HepG2 (cell line): Measurements from ENCODE around the gene THAP2. TPM values are rescaled to one million over a fixed set of nuclear protein-coding genes. Genes with fewer than 3 reads are reported as not detected.

Source experiments
- ELF3 ChIP-seq: IDR thresholded peaks from 2 replicates; pipeline ENCODE4 v1.6.1; 2016; ENCODE audit warnings: missing genetic modification reagents, missing compliant biosample characterization
- EZH2 ChIP-seq: conservative IDR thresholded peaks from 2 replicates; pipeline ENCODE4 v1.6.1; 2012; ENCODE audit warnings: mild to moderate bottlenecking, low read depth, low read length, moderate library complexity
- FOXM1 ChIP-seq: sonication (generic); formaldehyde crosslinking; IDR thresholded peaks from 2 replicates; pipeline ENCODE4 v1.5.0; 2020; ENCODE audit warnings: missing genetic modification reagents
- GATAD2A ChIP-seq: IDR thresholded peaks from 2 replicates; pipeline ENCODE4 v1.6.1; 2016
- GLI4 ChIP-seq: sonication (generic); formaldehyde crosslinking; IDR thresholded peaks from 2 replicates; pipeline ENCODE4 v1.5.1; 2020; ENCODE audit warnings: missing genetic modification reagents, mild to moderate bottlenecking, moderate library complexity, borderline replicate concordance
- HMGA1 ChIP-seq: sonication (generic); formaldehyde crosslinking; conservative IDR thresholded peaks from 2 replicates; pipeline ENCODE4 v1.4.0; 2020; ENCODE audit warnings: missing genetic modification reagents
- JARID2 ChIP-seq: sonication (generic); formaldehyde crosslinking; IDR thresholded peaks from 2 replicates; pipeline ENCODE4 v1.8.1; 2023; ENCODE audit warnings: missing genetic modification reagents, inconsistent platforms; ENCODE audit not compliant: insufficient replicate concordance
- KLF13 ChIP-seq: sonication (generic); formaldehyde crosslinking; IDR thresholded peaks from 2 replicates; pipeline ENCODE4 v1.4.0; 2020; ENCODE audit warnings: mild to moderate bottlenecking, missing genetic modification reagents
- KMT2A ChIP-seq: sonication (generic); formaldehyde crosslinking; IDR thresholded peaks from 2 replicates; pipeline ENCODE4 v1.4.0; 2020; ENCODE audit warnings: missing genetic modification reagents
- LCORL ChIP-seq, 2 experiments: fragments of 450-650 bp in 1 of 2; sonication (generic) in 1 of 2; formaldehyde crosslinking in 1 of 2; IDR thresholded peaks; 2 replicates each; pipeline versions ENCODE4 v1.5.0 to v1.6.1; 2017 to 2020; ENCODE audit warnings: antibody characterized with exemption in 1 of 2, missing genetic modification reagents in 1 of 2
- MBD4 ChIP-seq: IDR thresholded peaks from 2 replicates; pipeline ENCODE4 v1.6.1; 2012; ENCODE audit warnings: low read length, inconsistent platforms, borderline replicate concordance
- NRL ChIP-seq: sonication (generic); formaldehyde crosslinking; IDR thresholded peaks from 2 replicates; pipeline ENCODE4 v1.5.0; 2020; ENCODE audit warnings: missing genetic modification reagents, mild to moderate bottlenecking, moderate library complexity, borderline replicate concordance
- RFXAP ChIP-seq: sonication (generic); formaldehyde crosslinking; IDR thresholded peaks from 2 replicates; pipeline ENCODE4 v1.4.0; 2020; ENCODE audit warnings: missing genetic modification reagents, borderline replicate concordance
- SYNCRIP ChIP-seq: fragments of 200-400 bp; formaldehyde crosslinking; IDR thresholded peaks from 2 replicates; pipeline ENCODE4 v1.6.1; 2018; ENCODE audit warnings: mild to moderate bottlenecking, low read depth, low read length; ENCODE audit not compliant: insufficient read depth
- TCF12 ChIP-seq, 2 experiments: fragments of 450-650 bp in 1 of 2; sonication (generic) in 1 of 2; formaldehyde crosslinking in 1 of 2; IDR thresholded peaks; 2 replicates each; pipeline versions ENCODE4 v1.6.1 to v1.8.0; 2017 to 2022; ENCODE audit warnings: antibody characterized with exemption in 1 of 2, mild to moderate bottlenecking in 1 of 2, missing genetic modification reagents in 1 of 2, moderate library complexity in 1 of 2
- ZNF160 ChIP-seq: sonication (generic); formaldehyde crosslinking; IDR thresholded peaks from 2 replicates; pipeline ENCODE4 v1.8.0; 2022; ENCODE audit warnings: mild to moderate bottlenecking, inconsistent platforms, missing genetic modification reagents
- ZNF326 ChIP-seq: sonication (generic); formaldehyde crosslinking; IDR thresholded peaks from 2 replicates; pipeline ENCODE4 v1.4.0; 2020; ENCODE audit warnings: missing genetic modification reagents, borderline replicate concordance
- ZNF350 ChIP-seq: sonication (generic); formaldehyde crosslinking; IDR thresholded peaks from 2 replicates; pipeline ENCODE4 v1.4.0; 2020; ENCODE audit warnings: mild to moderate bottlenecking, low read depth, missing genetic modification reagents, borderline replicate concordance
- ZNF891 ChIP-seq: sonication (generic); formaldehyde crosslinking; IDR thresholded peaks from 2 replicates; pipeline ENCODE4 v1.5.0; 2020; ENCODE audit warnings: mild to moderate bottlenecking, missing genetic modification reagents
- polyA plus RNA-seq, 8 experiments: library from polyadenylated mRNA; depleted of rRNA in 3 of 8; stranded (reverse) in 7 of 8; unstranded in 1 of 8; fragments of >200 nt; fragmentation: Illumina TruSeq in 4 of 8; extraction: Trizol in 4 of 8; gene quantifications; 2 replicates each; pipeline versions ENCODE4 v1.2.1 to v1.2.3, GENCODE V29; 2011 to 2016; ENCODE audit warnings: low read depth in 4 of 8, missing spikeins in 1 of 8, mixed read lengths in 1 of 8; ENCODE audit not compliant: insufficient read depth in 1 of 8
- total RNA-seq, 5 experiments: library from RNA; depleted of rRNA; stranded (reverse); fragments of >200 nt; fragmentation: Illumina TruSeq; extraction: Trizol; gene quantifications; 2 replicates each; pipeline ENCODE4 v1.2.3, GENCODE V29; 2016; ENCODE audit warnings: low read depth in 1 of 5
- TF ChIP-seq, protein P1 (sequence below): IDR thresholded peaks from 2 replicates; pipeline ENCODE4 v1.6.1; 2016; ENCODE audit warnings: missing compliant biosample characterization, missing genetic modification reagents, borderline replicate concordance
- TF ChIP-seq, protein P2 (sequence below): sonication (generic); formaldehyde crosslinking; IDR thresholded peaks from 2 replicates; pipeline ENCODE4 v1.4.0; 2020; ENCODE audit warnings: mild to moderate bottlenecking, missing genetic modification reagents
- TF ChIP-seq, protein P3 (sequence below): sonication (generic); formaldehyde crosslinking; IDR thresholded peaks from 2 replicates; pipeline ENCODE4 v1.4.0; 2020; ENCODE audit warnings: missing genetic modification reagents
- TF ChIP-seq, protein P4 (sequence below): IDR thresholded peaks from 2 replicates; pipeline ENCODE4 v1.6.1; 2016; ENCODE audit warnings: control low read depth
- TF ChIP-seq, protein P5 (sequence below): sonication (generic); formaldehyde crosslinking; IDR thresholded peaks from 2 replicates; pipeline ENCODE4 v1.4.0; 2020; ENCODE audit warnings: missing genetic modification reagents, low read depth, mild to moderate bottlenecking, borderline replicate concordance

THAP2 gene
- total and polyA plus RNA-seq, 2 of the 13 experiments (the other 11 are each of a cell fraction or from before 2014, with no cell fraction given) = 5.2 to 6.2 TPM

DNA sequence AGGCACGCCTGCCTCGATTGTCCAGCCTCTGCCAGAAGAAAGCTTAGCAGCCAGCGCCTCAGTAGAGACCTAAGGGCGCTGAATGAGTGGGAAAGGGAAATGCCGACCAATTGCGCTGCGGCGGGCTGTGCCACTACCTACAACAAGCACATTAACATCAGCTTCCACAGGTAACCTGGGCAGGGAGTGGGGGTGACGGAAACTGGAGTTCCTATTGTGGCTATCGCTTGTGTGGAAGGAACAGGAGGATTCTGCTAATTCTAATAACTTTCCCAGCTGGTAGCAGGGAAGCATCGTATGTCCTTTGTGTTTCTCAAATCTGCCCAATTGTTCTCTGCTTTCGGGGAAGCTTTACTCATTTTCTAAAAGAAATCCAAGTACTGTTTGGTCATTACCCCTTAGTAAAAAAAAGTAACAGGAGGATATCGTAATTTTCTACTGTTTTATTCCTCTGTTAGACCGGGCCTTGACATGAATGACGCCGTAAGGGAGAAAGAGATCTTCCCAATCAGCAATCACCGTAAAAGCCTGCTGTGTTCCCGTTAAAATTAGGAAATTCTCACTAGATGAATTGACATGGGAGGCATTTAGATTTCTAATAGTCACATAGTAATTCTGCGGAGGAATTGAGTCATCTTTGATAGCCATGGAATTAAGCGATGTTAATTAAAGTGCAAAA, 449 bp downstream of the THAP2 start (continued):
- TF ChIP-seq RFXAP (CRISPR knock-in tag) = 0 out of 2 replicates have a peak, but pooled peaks have one; percentile 9
- TF ChIP-seq ZNF326 (CRISPR knock-in tag) = no peak
- TF ChIP-seq TCF12 (IDR thresholded peaks at IDR 0.05) = no peak
- no peak for TF ChIP-seq TCF12 (CRISPR knock-in tag; IDR thresholded peaks at IDR 0.05)
- TF ChIP-seq FOXM1 (CRISPR knock-in tag) = no peak
- TF ChIP-seq GLI4 (CRISPR knock-in tag) = no peak
- 0 out of 2 replicates have a peak, but pooled peaks have one; percentile 32 for TF ChIP-seq MBD4
- TF ChIP-seq, protein P1, sequence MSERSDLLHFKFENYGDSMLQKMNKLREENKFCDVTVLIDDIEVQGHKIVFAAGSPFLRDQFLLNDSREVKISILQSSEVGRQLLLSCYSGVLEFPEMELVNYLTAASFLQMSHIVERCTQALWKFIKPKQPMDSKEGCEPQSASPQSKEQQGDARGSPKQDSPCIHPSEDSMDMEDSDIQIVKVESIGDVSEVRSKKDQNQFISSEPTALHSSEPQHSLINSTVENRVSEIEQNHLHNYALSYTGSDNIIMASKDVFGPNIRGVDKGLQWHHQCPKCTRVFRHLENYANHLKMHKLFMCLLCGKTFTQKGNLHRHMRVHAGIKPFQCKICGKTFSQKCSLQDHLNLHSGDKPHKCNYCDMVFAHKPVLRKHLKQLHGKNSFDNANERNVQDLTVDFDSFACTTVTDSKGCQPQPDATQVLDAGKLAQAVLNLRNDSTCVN (CRISPR knock-in tag) = 0 out of 2 replicates have a peak, but pooled peaks have one; percentile 61
- TF ChIP-seq SYNCRIP = no peak
- TF ChIP-seq, protein P2, sequence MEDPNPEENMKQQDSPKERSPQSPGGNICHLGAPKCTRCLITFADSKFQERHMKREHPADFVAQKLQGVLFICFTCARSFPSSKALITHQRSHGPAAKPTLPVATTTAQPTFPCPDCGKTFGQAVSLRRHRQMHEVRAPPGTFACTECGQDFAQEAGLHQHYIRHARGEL (CRISPR knock-in tag) = no peak
- TF ChIP-seq LCORL (IDR thresholded peaks at IDR 0.05) = no peak
- no peak for TF ChIP-seq LCORL (CRISPR knock-in tag; IDR thresholded peaks at IDR 0.05)
- no peak for TF ChIP-seq EZH2
- no peak for TF ChIP-seq KLF13 (CRISPR knock-in tag)
- TF ChIP-seq ZNF350 (CRISPR knock-in tag) = no peak
- TF ChIP-seq ZNF160 (CRISPR knock-in tag) = no peak
- TF ChIP-seq, protein P3, sequence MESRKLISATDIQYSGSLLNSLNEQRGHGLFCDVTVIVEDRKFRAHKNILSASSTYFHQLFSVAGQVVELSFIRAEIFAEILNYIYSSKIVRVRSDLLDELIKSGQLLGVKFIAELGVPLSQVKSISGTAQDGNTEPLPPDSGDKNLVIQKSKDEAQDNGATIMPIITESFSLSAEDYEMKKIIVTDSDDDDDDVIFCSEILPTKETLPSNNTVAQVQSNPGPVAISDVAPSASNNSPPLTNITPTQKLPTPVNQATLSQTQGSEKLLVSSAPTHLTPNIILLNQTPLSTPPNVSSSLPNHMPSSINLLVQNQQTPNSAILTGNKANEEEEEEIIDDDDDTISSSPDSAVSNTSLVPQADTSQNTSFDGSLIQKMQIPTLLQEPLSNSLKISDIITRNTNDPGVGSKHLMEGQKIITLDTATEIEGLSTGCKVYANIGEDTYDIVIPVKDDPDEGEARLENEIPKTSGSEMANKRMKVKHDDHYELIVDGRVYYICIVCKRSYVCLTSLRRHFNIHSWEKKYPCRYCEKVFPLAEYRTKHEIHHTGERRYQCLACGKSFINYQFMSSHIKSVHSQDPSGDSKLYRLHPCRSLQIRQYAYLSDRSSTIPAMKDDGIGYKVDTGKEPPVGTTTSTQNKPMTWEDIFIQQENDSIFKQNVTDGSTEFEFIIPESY = no peak
- TF ChIP-seq HMGA1 = no peak
- TF ChIP-seq, protein P4, sequence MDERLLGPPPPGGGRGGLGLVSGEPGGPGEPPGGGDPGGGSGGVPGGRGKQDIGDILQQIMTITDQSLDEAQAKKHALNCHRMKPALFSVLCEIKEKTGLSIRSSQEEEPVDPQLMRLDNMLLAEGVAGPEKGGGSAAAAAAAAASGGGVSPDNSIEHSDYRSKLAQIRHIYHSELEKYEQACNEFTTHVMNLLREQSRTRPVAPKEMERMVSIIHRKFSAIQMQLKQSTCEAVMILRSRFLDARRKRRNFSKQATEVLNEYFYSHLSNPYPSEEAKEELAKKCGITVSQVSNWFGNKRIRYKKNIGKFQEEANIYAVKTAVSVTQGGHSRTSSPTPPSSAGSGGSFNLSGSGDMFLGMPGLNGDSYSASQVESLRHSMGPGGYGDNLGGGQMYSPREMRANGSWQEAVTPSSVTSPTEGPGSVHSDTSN (CRISPR knock-in tag) = no peak
- 0 out of 2 replicates have a peak, but pooled peaks have one; percentile 8 for TF ChIP-seq GATAD2A (CRISPR knock-in tag)
- no peak for TF ChIP-seq KMT2A (CRISPR knock-in tag)
- no peak for TF ChIP-seq JARID2 (CRISPR knock-in tag)
- TF ChIP-seq ZNF891 (CRISPR knock-in tag) = 0 out of 2 replicates have a peak, but pooled peaks have one; percentile 42
- TF ChIP-seq NRL (CRISPR knock-in tag) = 0 out of 2 replicates have a peak, but pooled peaks have one; percentile 40
- 0 out of 2 replicates have a peak, but pooled peaks have one; percentile 28 for TF ChIP-seq ELF3
- TF ChIP-seq, protein P5, sequence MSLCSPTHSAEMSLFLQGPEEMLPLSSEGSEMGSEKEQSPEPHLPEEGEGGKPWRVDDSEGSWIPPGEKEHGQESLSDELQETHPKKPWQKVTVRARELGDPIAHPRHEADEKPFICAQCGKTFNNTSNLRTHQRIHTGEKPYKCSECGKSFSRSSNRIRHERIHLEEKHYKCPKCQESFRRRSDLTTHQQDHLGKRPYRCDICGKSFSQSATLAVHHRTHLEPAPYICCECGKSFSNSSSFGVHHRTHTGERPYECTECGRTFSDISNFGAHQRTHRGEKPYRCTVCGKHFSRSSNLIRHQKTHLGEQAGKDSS (CRISPR knock-in tag) = peak; percentile 44; the same call in 1 of the 2 replicates
